OCI-LY1 (cell line): Measurements from ENCODE around the gene C2CD3.

Experiments
- H2AFZ ChIP-seq: fragments of 200-600 bp; sonication (generic), shearing (Covaris generic); 2 replicates; pipeline ENCODE4 v1.6.0; 2014; ENCODE audit warnings: antibody characterized with exemption, mild to moderate bottlenecking, low read length
- H3F3A ChIP-seq: fragments of 200-600 bp; sonication (generic), shearing (Covaris generic); 2 replicates; pipeline ENCODE4 v1.6.0; 2014; ENCODE audit warnings: mild to moderate bottlenecking, antibody characterized with exemption, low read length, moderate library complexity; ENCODE audit not compliant: insufficient read depth
- H3K27ac ChIP-seq: fragments of 200-600 bp; sonication (generic); 2 replicates; pipeline ENCODE4 v1.5.1; 2014; ENCODE audit warnings: low read length, mixed run types, mild to moderate bottlenecking, low read depth; ENCODE audit not compliant: poor library complexity, severe bottlenecking
- H3K27me3 ChIP-seq: fragments of 200-600 bp; sonication (generic); 2 replicates; pipeline ENCODE4 v1.6.0; 2014; ENCODE audit warnings: antibody characterized with exemption, mild to moderate bottlenecking, low read length, moderate library complexity; ENCODE audit not compliant: insufficient read depth
- H3K36me3 ChIP-seq: fragments of 200-600 bp; sonication (generic); 2 replicates; pipeline ENCODE4 v1.6.1; 2014; ENCODE audit warnings: mild to moderate bottlenecking, antibody characterized with exemption, low read length, moderate library complexity, mixed read lengths; ENCODE audit not compliant: insufficient read depth
- H3K4me1 ChIP-seq: fragments of 200-600 bp; sonication (generic); 2 replicates; pipeline ENCODE4 v1.5.1; 2014; ENCODE audit warnings: mild to moderate bottlenecking, low read length, moderate library complexity; ENCODE audit not compliant: insufficient read depth, severe bottlenecking
- H3K4me2 ChIP-seq: fragments of 200-600 bp; sonication (generic), shearing (Covaris generic); 2 replicates; pipeline ENCODE4 v1.6.1; 2014; ENCODE audit warnings: low read length
- H3K4me3 ChIP-seq: fragments of 200-600 bp; sonication (generic); 2 replicates; pipeline ENCODE4 v1.5.1; 2014; ENCODE audit warnings: low read length, low read depth, mild to moderate bottlenecking, mixed read lengths; ENCODE audit not compliant: poor library complexity, severe bottlenecking
- H3K79me2 ChIP-seq: fragments of 200-600 bp; shearing (Covaris generic); 2 replicates; pipeline ENCODE4 v1.6.1; 2016; ENCODE audit warnings: mixed run types, low read length, mixed read lengths; ENCODE audit not compliant: insufficient read depth
- H3K9ac ChIP-seq: fragments of 200-600 bp; sonication (generic), shearing (Covaris generic); 2 replicates; pipeline ENCODE4 v1.6.1; 2014; ENCODE audit warnings: mild to moderate bottlenecking, low read length, mixed read lengths
- H3K9me2 ChIP-seq: fragments of 200-600 bp; sonication (generic), shearing (Covaris generic); 2 replicates; pipeline ENCODE4 v1.6.1; 2014; ENCODE audit warnings: low read depth, mild to moderate bottlenecking, low read length, mixed read lengths
- H3K9me3 ChIP-seq: fragments of 200-600 bp; shearing (Covaris generic); 2 replicates; pipeline ENCODE4 v1.6.1; 2014; ENCODE audit warnings: low read length, mixed read lengths
- H4K20me1 ChIP-seq: fragments of 200-600 bp; sonication (generic), shearing (Covaris generic); 2 replicates; pipeline ENCODE4 v1.6.0; 2016; ENCODE audit warnings: mild to moderate bottlenecking, low read length; ENCODE audit not compliant: insufficient read depth
- EZH2 ChIP-seq: fragments of 200-600 bp; sonication (generic), shearing (Covaris generic); IDR thresholded peaks from 2 replicates; pipeline ENCODE4 v1.8.0; 2017; ENCODE audit warnings: borderline replicate concordance, mixed run types, mild to moderate bottlenecking, antibody characterized with exemption, low read length, moderate library complexity, mixed read lengths
- TF ChIP-seq, protein P1 (sequence below): fragments of 200-600 bp; sonication (generic), shearing (Covaris generic); IDR thresholded peaks from 2 replicates; pipeline ENCODE4 v1.5.1; 2017; ENCODE audit warnings: mild to moderate bottlenecking, antibody characterized with exemption, low read length, moderate library complexity, mixed read lengths

C2CD3 gene

DNA sequence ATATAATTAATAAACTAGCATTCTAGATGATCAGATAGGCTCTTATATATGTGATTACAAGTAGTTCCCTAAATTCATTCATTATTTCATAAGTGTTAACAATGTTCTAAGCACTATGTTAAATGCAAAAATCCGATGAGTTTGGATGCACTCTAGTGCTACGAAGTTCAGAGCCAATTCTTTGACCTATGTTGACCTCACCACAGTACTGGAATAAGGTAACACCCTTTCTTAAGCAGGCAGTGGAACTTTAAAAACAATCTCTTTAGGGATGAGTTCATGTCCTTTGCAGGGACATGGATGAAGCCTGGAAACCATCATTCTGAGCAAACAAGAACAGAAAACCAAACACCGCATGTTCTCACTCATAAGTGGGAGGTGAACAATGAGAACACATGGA is 93.6 kb downstream of the C2CD3 start:
- Histone ChIP-seq H2AFZ (no peak overlapping the region), H3K4me1 (no peaks in the 10 kb centered on the region), H3K4me2 (no peak overlapping the region), H3K27me3 (no peaks in the 10 kb centered on the region), H4K20me1 (no peaks in the 10 kb centered on the region), H3K9me3 (no peaks in the 10 kb centered on the region), H3K4me3 (no peak overlapping the region), H3K79me2 (no peaks in the 10 kb centered on the region), H3F3A (no peaks in the 10 kb centered on the region), H3K36me3 (peaks cover 54% of the 10 kb centered on the region), H3K9ac (no peak overlapping the region), H3K9me2 (no peaks in the 10 kb centered on the region), H3K27ac (no peak overlapping the region)
- TF ChIP-seq EZH2: no peak
- TF ChIP-seq, protein P1, sequence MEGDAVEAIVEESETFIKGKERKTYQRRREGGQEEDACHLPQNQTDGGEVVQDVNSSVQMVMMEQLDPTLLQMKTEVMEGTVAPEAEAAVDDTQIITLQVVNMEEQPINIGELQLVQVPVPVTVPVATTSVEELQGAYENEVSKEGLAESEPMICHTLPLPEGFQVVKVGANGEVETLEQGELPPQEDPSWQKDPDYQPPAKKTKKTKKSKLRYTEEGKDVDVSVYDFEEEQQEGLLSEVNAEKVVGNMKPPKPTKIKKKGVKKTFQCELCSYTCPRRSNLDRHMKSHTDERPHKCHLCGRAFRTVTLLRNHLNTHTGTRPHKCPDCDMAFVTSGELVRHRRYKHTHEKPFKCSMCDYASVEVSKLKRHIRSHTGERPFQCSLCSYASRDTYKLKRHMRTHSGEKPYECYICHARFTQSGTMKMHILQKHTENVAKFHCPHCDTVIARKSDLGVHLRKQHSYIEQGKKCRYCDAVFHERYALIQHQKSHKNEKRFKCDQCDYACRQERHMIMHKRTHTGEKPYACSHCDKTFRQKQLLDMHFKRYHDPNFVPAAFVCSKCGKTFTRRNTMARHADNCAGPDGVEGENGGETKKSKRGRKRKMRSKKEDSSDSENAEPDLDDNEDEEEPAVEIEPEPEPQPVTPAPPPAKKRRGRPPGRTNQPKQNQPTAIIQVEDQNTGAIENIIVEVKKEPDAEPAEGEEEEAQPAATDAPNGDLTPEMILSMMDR: no peak

DNA sequence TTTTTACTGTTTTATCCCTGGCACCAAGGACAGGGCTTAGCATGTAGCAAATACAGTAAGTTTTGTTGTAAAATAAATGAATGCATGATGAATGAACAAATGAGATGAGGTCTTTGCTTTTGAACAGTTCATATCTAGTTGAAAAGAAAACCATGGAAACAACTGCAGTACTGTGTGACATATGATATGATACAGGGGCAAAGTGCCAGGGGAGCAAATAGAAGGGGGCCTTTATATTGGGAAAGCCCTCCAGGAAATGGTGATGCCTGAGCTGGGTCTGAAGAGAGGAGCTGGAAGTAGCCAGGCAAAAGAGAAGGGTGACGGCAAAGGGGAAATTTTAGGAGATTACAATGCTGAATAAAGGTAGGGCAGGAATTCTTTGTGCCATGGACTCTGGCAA is 98.1 kb downstream of the C2CD3 start:
- Histone ChIP-seq H3K36me3 (peaks cover 44% of the 10 kb centered on the region; the same call in 1 of the 2 replicates), H3K9me2 (no peaks in the 10 kb centered on the region), H3F3A (no peaks in the 10 kb centered on the region), H3K79me2 (no peaks in the 10 kb centered on the region), H3K27ac (no peak overlapping the region), H3K9ac (no peak overlapping the region), H3K4me3 (no peak overlapping the region), H4K20me1 (no peaks in the 10 kb centered on the region), H3K4me2 (no peak overlapping the region), H3K9me3 (no peaks in the 10 kb centered on the region), H2AFZ (no peak overlapping the region), H3K27me3 (no peaks in the 10 kb centered on the region), H3K4me1 (no peaks in the 10 kb centered on the region)
- TF ChIP-seq, protein P1: no peak
- TF ChIP-seq EZH2: no peak

DNA sequence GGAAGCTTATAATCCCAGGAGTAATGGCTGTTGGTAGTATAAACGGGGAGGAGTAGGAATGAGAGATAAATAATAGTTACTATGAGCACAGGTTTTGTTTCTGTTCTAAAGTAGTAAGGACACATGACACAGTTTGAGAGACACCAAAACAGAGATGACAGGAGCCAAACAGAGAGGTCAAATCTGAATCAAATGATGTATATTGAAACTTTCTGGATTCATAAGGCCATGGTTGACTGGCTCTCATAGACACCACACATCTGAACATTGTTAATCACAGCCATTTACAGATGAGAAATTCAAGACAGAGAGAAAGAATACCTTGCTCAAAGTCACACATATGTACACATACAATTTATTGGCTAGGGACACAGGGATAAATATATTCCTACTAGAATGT is 98.5 kb downstream of the C2CD3 start:
- H3K9me2 ChIP-seq: no peaks in the 10 kb centered on the region
- H3K9me3 ChIP-seq: no peaks in the 10 kb centered on the region
- H2AFZ ChIP-seq: no peak overlapping the region
- H3K4me3 ChIP-seq: no peak overlapping the region
- peaks cover 43% of the 10 kb centered on the region for H3K36me3 ChIP-seq
- no peak overlapping the region for H3K9ac ChIP-seq
- H3F3A ChIP-seq: no peaks in the 10 kb centered on the region
- H4K20me1 ChIP-seq: no peaks in the 10 kb centered on the region
- H3K27ac ChIP-seq: no peak overlapping the region
- no peaks in the 10 kb centered on the region for H3K4me1 ChIP-seq
- H3K79me2 ChIP-seq: no peaks in the 10 kb centered on the region
- TF ChIP-seq EZH2: no peak
- TF ChIP-seq, protein P1: no peak
- H3K4me2 ChIP-seq: no peak overlapping the region
- no peaks in the 10 kb centered on the region for H3K27me3 ChIP-seq
